OCI-LY7 (cell line): ENCODE data around the gene ARID5B.

Source experiments
- CTCF ChIP-seq: fragments of 200-600 bp; sonication (generic); conservative IDR thresholded peaks from 2 replicates; pipeline ENCODE4 v1.5.1; 2014; ENCODE audit warnings: mild to moderate bottlenecking, antibody characterized with exemption, low read length, moderate library complexity, mixed read lengths
- EZH2phosphoT487 ChIP-seq: fragments of 200-600 bp; sonication (generic); IDR thresholded peaks from 2 replicates; pipeline ENCODE4 v1.6.1; 2018; ENCODE audit warnings: low read depth, borderline replicate concordance, mild to moderate bottlenecking, mixed run types, antibody characterized with exemption, low read length, moderate library complexity, mixed read lengths

GRCh38 chr10:61991166-61991565, 89.7 kb downstream of the ARID5B start:
- TF ChIP-seq CTCF (no peak), EZH2phosphoT487 (no peak)
